HepG2 (cell line): ENCODE data around the gene GNG3. TPM values are rescaled to one million over a fixed set of nuclear protein-coding genes. Genes with fewer than 3 reads are reported as not detected.

Experiments
- NFYB ChIP-seq: sonication (generic); formaldehyde crosslinking; IDR thresholded peaks from 2 replicates; pipeline ENCODE4 v1.4.0; 2020; ENCODE audit warnings: missing genetic modification reagents
- NR2F1 ChIP-seq, 2 experiments: fragments of 450-650 bp in 1 of 2; formaldehyde crosslinking in 1 of 2; IDR thresholded peaks; 2 replicates each; pipeline versions ENCODE4 v1.5.0 to v1.6.1; 2016 to 2020; ENCODE audit warnings: mild to moderate bottlenecking in 1 of 2, missing compliant biosample characterization in 1 of 2, missing genetic modification reagents in 1 of 2, moderate library complexity in 1 of 2
- ZKSCAN8 ChIP-seq: IDR thresholded peaks from 2 replicates; pipeline ENCODE4 v1.6.1; 2016; ENCODE audit warnings: borderline replicate concordance, missing genetic modification reagents, missing compliant biosample characterization
- ZNF224 ChIP-seq: sonication (generic); formaldehyde crosslinking; IDR thresholded peaks from 2 replicates; pipeline ENCODE4 v1.5.0; 2020; ENCODE audit warnings: mild to moderate bottlenecking, missing genetic modification reagents
- ZNF264 ChIP-seq: sonication (generic); formaldehyde crosslinking; IDR thresholded peaks from 2 replicates; pipeline ENCODE4 v1.4.0; 2020; ENCODE audit warnings: missing genetic modification reagents
- ZNF383 ChIP-seq: sonication (generic); formaldehyde crosslinking; IDR thresholded peaks from 2 replicates; pipeline ENCODE4 v1.4.0; 2020; ENCODE audit warnings: missing genetic modification reagents, mild to moderate bottlenecking, borderline replicate concordance
- ZNF550 ChIP-seq: sonication (generic); formaldehyde crosslinking; IDR thresholded peaks from 2 replicates; pipeline ENCODE4 v1.4.0; 2020; ENCODE audit warnings: mild to moderate bottlenecking, missing genetic modification reagents, borderline replicate concordance
- ZNF570 ChIP-seq: sonication (generic); formaldehyde crosslinking; IDR thresholded peaks from 2 replicates; pipeline ENCODE4 v1.4.0; 2020; ENCODE audit warnings: mild to moderate bottlenecking, missing genetic modification reagents, borderline replicate concordance
- ZNF672 ChIP-seq: sonication (generic); formaldehyde crosslinking; IDR thresholded peaks from 2 replicates; pipeline ENCODE4 v1.8.1; 2022; ENCODE audit warnings: missing genetic modification reagents
- ZNF788 ChIP-seq: sonication (generic); formaldehyde crosslinking; IDR thresholded peaks from 2 replicates; pipeline ENCODE4 v1.5.0; 2020; ENCODE audit warnings: mild to moderate bottlenecking, missing genetic modification reagents, borderline replicate concordance
- polyA plus RNA-seq, 8 experiments: library from polyadenylated mRNA; depleted of rRNA in 3 of 8; stranded (reverse) in 7 of 8; unstranded in 1 of 8; fragments of >200 nt; fragmentation: Illumina TruSeq in 4 of 8; extraction: Trizol in 4 of 8; gene quantifications; 2 replicates each; pipeline versions ENCODE4 v1.2.1 to v1.2.3, GENCODE V29; 2011 to 2016; ENCODE audit warnings: low read depth in 4 of 8, missing spikeins in 1 of 8, mixed read lengths in 1 of 8; ENCODE audit not compliant: insufficient read depth in 1 of 8
- total RNA-seq, 5 experiments: library from RNA; depleted of rRNA; stranded (reverse); fragments of >200 nt; fragmentation: Illumina TruSeq; extraction: Trizol; gene quantifications; 2 replicates each; pipeline ENCODE4 v1.2.3, GENCODE V29; 2016; ENCODE audit warnings: low read depth in 1 of 5
- TF ChIP-seq, protein P1 (sequence below): conservative IDR thresholded peaks from 2 replicates; pipeline ENCODE4 v1.6.1; 2018; ENCODE audit warnings: missing genetic modification reagents
- TF ChIP-seq, protein P2 (sequence below): sonication (generic); formaldehyde crosslinking; IDR thresholded peaks from 2 replicates; pipeline ENCODE4 v1.8.1; 2022; ENCODE audit warnings: mild to moderate bottlenecking, missing genetic modification reagents
- TF ChIP-seq, protein P3 (sequence below): sonication (generic); formaldehyde crosslinking; IDR thresholded peaks from 2 replicates; pipeline ENCODE4 v1.4.0; 2020; ENCODE audit warnings: missing genetic modification reagents
- TF ChIP-seq, protein P4 (sequence below): IDR thresholded peaks from 2 replicates; pipeline ENCODE4 v1.6.1; 2016; ENCODE audit warnings: low read depth, missing genetic modification reagents, missing compliant biosample characterization
- TF ChIP-seq, protein P5 (sequence below): sonication (generic); formaldehyde crosslinking; IDR thresholded peaks from 2 replicates; pipeline ENCODE4 v1.4.0; 2020; ENCODE audit warnings: missing genetic modification reagents

The GNG3 gene
- total and polyA plus RNA-seq, 2 of the 13 experiments (the other 11 are each of a cell fraction or from before 2014, with no cell fraction given), result not detected

DNA sequence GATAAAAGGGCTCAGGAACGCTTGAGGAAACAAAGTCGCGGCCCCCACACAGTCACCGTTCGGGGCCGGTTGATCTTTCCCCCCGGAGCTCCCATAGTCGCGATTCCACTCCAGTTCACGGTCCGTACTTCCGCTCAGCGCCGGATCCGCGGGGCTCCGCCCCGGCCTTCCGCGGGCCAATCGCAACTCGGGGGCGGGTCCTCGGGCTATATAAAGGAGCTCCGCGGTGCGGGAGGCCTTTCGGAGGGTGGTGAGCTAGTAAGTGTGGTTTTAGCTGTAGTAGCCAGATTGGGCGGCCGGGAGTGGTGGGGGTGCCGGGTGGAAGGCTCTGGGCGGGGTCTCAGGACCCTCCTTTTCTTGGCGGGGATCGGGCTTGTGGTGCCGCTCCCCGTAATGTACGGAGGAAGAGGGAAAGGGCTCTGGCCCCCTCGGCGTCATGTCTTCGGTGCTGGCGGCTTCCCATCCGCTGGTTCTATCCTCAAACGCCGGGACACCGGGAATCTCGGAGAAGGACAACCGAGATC lies 42.3 kb upstream of the GNG3 start, which contains the start of the genes C11orf98 and CSKMT (continued):
- TF ChIP-seq ZNF224 (CRISPR knock-in tag) (no peak), ZNF264 (CRISPR knock-in tag) (0 out of 2 replicates have a peak, but pooled peaks have one; percentile 73), ZNF550 (no peak), ZNF383 (CRISPR knock-in tag) (no peak), ZNF570 (CRISPR knock-in tag) (no peak), ZNF672 (no peak), ZKSCAN8 (CRISPR knock-in tag) (no peak), NFYB (CRISPR knock-in tag) (peak; percentile 87), NR2F1 (CRISPR knock-in tag; IDR thresholded peaks at IDR 0.05) (no peak), ZNF788 (CRISPR knock-in tag) (no peak)
- TF ChIP-seq, protein P1, sequence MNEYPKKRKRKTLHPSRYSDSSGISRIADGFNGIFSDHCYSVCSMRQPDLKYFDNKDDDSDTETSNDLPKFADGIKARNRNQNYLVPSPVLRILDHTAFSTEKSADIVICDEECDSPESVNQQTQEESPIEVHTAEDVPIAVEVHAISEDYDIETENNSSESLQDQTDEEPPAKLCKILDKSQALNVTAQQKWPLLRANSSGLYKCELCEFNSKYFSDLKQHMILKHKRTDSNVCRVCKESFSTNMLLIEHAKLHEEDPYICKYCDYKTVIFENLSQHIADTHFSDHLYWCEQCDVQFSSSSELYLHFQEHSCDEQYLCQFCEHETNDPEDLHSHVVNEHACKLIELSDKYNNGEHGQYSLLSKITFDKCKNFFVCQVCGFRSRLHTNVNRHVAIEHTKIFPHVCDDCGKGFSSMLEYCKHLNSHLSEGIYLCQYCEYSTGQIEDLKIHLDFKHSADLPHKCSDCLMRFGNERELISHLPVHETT (CRISPR knock-in tag), result peak; percentile 81
- TF ChIP-seq, protein P2, sequence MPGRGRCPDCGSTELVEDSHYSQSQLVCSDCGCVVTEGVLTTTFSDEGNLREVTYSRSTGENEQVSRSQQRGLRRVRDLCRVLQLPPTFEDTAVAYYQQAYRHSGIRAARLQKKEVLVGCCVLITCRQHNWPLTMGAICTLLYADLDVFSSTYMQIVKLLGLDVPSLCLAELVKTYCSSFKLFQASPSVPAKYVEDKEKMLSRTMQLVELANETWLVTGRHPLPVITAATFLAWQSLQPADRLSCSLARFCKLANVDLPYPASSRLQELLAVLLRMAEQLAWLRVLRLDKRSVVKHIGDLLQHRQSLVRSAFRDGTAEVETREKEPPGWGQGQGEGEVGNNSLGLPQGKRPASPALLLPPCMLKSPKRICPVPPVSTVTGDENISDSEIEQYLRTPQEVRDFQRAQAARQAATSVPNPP (CRISPR knock-in tag), result peak; percentile 64; the same call in 1 of the 2 replicates
- TF ChIP-seq, protein P3, sequence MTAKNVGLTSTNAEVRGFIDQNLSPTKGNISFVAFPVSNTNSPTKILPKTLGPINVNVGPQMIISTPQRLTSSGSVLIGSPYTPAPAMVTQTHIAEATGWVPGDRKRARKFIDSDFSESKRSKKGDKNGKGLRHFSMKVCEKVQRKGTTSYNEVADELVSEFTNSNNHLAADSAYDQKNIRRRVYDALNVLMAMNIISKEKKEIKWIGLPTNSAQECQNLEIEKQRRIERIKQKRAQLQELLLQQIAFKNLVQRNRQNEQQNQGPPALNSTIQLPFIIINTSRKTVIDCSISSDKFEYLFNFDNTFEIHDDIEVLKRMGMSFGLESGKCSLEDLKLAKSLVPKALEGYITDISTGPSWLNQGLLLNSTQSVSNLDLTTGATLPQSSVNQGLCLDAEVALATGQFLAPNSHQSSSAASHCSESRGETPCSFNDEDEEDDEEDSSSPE (CRISPR knock-in tag), result peak; percentile 40; the same call in 1 of the 2 replicates
- TF ChIP-seq, protein P4, sequence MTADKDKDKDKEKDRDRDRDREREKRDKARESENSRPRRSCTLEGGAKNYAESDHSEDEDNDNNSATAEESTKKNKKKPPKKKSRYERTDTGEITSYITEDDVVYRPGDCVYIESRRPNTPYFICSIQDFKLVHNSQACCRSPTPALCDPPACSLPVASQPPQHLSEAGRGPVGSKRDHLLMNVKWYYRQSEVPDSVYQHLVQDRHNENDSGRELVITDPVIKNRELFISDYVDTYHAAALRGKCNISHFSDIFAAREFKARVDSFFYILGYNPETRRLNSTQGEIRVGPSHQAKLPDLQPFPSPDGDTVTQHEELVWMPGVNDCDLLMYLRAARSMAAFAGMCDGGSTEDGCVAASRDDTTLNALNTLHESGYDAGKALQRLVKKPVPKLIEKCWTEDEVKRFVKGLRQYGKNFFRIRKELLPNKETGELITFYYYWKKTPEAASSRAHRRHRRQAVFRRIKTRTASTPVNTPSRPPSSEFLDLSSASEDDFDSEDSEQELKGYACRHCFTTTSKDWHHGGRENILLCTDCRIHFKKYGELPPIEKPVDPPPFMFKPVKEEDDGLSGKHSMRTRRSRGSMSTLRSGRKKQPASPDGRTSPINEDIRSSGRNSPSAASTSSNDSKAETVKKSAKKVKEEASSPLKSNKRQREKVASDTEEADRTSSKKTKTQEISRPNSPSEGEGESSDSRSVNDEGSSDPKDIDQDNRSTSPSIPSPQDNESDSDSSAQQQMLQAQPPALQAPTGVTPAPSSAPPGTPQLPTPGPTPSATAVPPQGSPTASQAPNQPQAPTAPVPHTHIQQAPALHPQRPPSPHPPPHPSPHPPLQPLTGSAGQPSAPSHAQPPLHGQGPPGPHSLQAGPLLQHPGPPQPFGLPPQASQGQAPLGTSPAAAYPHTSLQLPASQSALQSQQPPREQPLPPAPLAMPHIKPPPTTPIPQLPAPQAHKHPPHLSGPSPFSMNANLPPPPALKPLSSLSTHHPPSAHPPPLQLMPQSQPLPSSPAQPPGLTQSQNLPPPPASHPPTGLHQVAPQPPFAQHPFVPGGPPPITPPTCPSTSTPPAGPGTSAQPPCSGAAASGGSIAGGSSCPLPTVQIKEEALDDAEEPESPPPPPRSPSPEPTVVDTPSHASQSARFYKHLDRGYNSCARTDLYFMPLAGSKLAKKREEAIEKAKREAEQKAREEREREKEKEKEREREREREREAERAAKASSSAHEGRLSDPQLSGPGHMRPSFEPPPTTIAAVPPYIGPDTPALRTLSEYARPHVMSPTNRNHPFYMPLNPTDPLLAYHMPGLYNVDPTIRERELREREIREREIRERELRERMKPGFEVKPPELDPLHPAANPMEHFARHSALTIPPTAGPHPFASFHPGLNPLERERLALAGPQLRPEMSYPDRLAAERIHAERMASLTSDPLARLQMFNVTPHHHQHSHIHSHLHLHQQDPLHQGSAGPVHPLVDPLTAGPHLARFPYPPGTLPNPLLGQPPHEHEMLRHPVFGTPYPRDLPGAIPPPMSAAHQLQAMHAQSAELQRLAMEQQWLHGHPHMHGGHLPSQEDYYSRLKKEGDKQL (CRISPR knock-in tag), result no peak; the same call in 1 of the 2 replicates
- TF ChIP-seq, protein P5, sequence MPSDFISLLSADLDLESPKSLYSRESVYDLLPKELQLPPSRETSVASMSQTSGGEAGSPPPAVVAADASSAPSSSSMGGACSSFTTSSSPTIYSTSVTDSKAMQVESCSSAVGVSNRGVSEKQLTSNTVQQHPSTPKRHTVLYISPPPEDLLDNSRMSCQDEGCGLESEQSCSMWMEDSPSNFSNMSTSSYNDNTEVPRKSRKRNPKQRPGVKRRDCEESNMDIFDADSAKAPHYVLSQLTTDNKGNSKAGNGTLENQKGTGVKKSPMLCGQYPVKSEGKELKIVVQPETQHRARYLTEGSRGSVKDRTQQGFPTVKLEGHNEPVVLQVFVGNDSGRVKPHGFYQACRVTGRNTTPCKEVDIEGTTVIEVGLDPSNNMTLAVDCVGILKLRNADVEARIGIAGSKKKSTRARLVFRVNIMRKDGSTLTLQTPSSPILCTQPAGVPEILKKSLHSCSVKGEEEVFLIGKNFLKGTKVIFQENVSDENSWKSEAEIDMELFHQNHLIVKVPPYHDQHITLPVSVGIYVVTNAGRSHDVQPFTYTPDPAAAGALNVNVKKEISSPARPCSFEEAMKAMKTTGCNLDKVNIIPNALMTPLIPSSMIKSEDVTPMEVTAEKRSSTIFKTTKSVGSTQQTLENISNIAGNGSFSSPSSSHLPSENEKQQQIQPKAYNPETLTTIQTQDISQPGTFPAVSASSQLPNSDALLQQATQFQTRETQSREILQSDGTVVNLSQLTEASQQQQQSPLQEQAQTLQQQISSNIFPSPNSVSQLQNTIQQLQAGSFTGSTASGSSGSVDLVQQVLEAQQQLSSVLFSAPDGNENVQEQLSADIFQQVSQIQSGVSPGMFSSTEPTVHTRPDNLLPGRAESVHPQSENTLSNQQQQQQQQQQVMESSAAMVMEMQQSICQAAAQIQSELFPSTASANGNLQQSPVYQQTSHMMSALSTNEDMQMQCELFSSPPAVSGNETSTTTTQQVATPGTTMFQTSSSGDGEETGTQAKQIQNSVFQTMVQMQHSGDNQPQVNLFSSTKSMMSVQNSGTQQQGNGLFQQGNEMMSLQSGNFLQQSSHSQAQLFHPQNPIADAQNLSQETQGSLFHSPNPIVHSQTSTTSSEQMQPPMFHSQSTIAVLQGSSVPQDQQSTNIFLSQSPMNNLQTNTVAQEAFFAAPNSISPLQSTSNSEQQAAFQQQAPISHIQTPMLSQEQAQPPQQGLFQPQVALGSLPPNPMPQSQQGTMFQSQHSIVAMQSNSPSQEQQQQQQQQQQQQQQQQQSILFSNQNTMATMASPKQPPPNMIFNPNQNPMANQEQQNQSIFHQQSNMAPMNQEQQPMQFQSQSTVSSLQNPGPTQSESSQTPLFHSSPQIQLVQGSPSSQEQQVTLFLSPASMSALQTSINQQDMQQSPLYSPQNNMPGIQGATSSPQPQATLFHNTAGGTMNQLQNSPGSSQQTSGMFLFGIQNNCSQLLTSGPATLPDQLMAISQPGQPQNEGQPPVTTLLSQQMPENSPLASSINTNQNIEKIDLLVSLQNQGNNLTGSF, result no peak
